WTC11 (cell line): ENCODE results near the gene LSP1. TPM values are rescaled to one million over a fixed set of nuclear protein-coding genes. Genes with fewer than 3 reads are reported as not detected.

Experiments used
- ATAC-seq: fragments of 200-7000 bp; cut with Tn5 transposase; 2 replicates; pipeline ENCODE4 v1.10.0; 2021; ENCODE audit warnings: mild to moderate bottlenecking, moderate library complexity
- CTCF ChIA-PET: fragments of 300-600 bp; sonication (Branson Sonifier 250); formaldehyde crosslinking; loops from one replicate; lab custom pipeline; 2021; ENCODE audit warnings: antibody characterized with exemption; lab: Charles Lee
- POLR2A ChIA-PET: fragments of 350-600 bp; sonication (Branson Sonifier 250); formaldehyde crosslinking; loops from one replicate; lab custom pipeline; 2021; ENCODE audit warnings: antibody characterized with exemption; lab: Charles Lee
- DNase-seq: peaks from one replicate; pipeline ENCODE4 v3.0.0; 2021; ENCODE audit warnings: low spot score
- H3K27ac Mint-ChIP-seq: 2 replicates; pipeline ENCODE4 v1.8.0; 2021; ENCODE audit warnings: mixed read lengths
- H3K27me3 Mint-ChIP-seq: 2 replicates; pipeline ENCODE4 v1.8.0; 2021; ENCODE audit warnings: low read depth, mild to moderate bottlenecking, moderate library complexity, mixed read lengths
- H3K36me3 Mint-ChIP-seq: 2 replicates; pipeline ENCODE4 v1.8.0; 2021; ENCODE audit warnings: mixed read lengths
- H3K4me1 Mint-ChIP-seq: 2 replicates; pipeline ENCODE4 v1.8.0; 2022; ENCODE audit warnings: mixed read lengths
- H3K4me3 Mint-ChIP-seq: 2 replicates; pipeline ENCODE4 v1.8.0; 2021; ENCODE audit warnings: mild to moderate bottlenecking, moderate library complexity, mixed read lengths
- H3K9me3 Mint-ChIP-seq: 2 replicates; pipeline ENCODE4 v1.8.0; 2021; ENCODE audit warnings: mixed read lengths
- FOXP1 ChIP-seq: sonication (generic); formaldehyde crosslinking; IDR thresholded peaks from 2 replicates; pipeline ENCODE4 v1.8.0; 2022; ENCODE audit warnings: missing genetic modification reagents, mild to moderate bottlenecking, moderate library complexity, borderline replicate concordance
- TCF7 ChIP-seq: sonication (generic); formaldehyde crosslinking; IDR thresholded peaks from 2 replicates; pipeline ENCODE4 v1.8.0; 2022; ENCODE audit warnings: mild to moderate bottlenecking, low read depth, missing genetic modification reagents, moderate library complexity
- TP53 ChIP-seq: sonication (generic); formaldehyde crosslinking; IDR thresholded peaks from 2 replicates; pipeline ENCODE4 v1.8.1; 2023; ENCODE audit warnings: mild to moderate bottlenecking, missing genetic modification reagents
- ZBTB21 ChIP-seq: sonication (generic); formaldehyde crosslinking; IDR thresholded peaks from 2 replicates; pipeline ENCODE4 v1.8.1; 2023; ENCODE audit warnings: mild to moderate bottlenecking, missing genetic modification reagents, borderline replicate concordance
- ZNF423 ChIP-seq: fragments of 250-450 bp; sonication (Bioruptor Pico); IDR thresholded peaks from 2 replicates; pipeline ENCODE4 v2.1.2; 2022; ENCODE audit warnings: mild to moderate bottlenecking, moderate library complexity
- total RNA-seq: library from RNA; stranded (reverse); gene quantifications from 3 replicates; pipeline ENCODE4 v1.2.3, GENCODE V29; 2021
- TF ChIP-seq, protein P1 (sequence below): sonication (generic); formaldehyde crosslinking; IDR thresholded peaks from 2 replicates; pipeline ENCODE4 v1.8.0; 2023; ENCODE audit warnings: missing genetic modification reagents, mild to moderate bottlenecking, borderline replicate concordance
- TF ChIP-seq, protein P2 (sequence below): sonication (generic); formaldehyde crosslinking; conservative IDR thresholded peaks from 2 replicates; pipeline ENCODE4 v1.8.1; 2022; ENCODE audit warnings: mild to moderate bottlenecking, missing genetic modification reagents
- TF ChIP-seq, protein P3 (sequence below): sonication (generic); formaldehyde crosslinking; IDR thresholded peaks from 2 replicates; pipeline ENCODE4 v1.8.1; 2023; ENCODE audit warnings: mild to moderate bottlenecking, moderate library complexity, missing genetic modification reagents
- TF ChIP-seq, protein P4 (sequence below): fragments of 200-600 bp; IDR thresholded peaks from 2 replicates; pipeline ENCODE4 v1.8.0; 2022; ENCODE audit warnings: antibody characterized with exemption

LSP1 gene
- total RNA-seq, 1 experiment from 2014 or later = 0.77 TPM

DNA sequence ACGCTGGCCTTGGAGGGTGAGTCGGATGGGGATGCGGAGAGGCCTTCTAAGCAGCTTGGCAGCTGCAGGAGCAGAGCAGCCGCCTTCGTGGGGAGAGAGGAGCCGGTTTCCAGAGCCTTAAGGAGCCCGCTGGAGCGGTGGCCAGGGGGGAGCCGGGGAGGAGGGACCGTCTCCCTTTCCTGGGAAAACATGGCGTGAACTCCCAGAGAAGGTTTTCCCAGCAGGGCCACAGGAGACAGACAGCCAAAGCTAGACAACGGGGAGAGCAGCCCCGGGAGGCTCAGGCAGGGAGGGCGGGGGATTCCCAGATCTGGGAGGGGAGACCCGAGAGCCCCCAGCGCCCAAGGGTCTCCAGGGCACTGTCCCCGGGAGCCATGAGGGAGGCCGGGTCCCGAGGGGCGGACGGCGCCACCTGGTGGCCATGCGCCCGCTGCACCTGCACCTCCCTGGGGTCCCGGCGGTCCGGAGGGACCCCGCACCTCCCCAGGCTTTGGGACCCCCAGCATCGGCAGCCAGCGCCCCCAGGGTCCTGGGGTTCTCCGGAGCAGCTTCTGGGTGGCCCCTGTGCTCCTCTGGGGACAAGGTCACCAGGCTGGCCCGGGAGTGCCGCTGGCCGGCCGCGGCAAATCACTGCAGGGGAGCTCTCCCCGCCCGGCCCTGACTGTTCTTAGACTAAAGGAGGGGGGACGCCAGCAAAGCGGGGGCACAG is 20.5 kb upstream of the LSP1 start:
- H3K36me3 Mint-ChIP-seq = no peaks in the 10 kb centered on the region
- POLR2A ChIA-PET = interaction anchor here (0.6 to 1.0 kb wide), 2 partner anchors 17 to 153 kb away, joined by 3 read pairs; no protein-coding TSS in a partner anchor
- H3K4me3 Mint-ChIP-seq = peak overlapping the region; percentile 49
- DNase-seq (peak; percentile 77), ATAC-seq (peak; percentile 75)
- H3K27me3 Mint-ChIP-seq = peaks cover 5% of the 10 kb centered on the region
- no peak overlapping the region for H3K27ac Mint-ChIP-seq
- H3K4me1 Mint-ChIP-seq = 0 out of 2 replicates have a peak, but pooled peaks cover 2% of the 10 kb centered on the region
- CTCF ChIA-PET = interaction anchor here (0.6 to 7.8 kb wide), 81 partner anchors 8 to 911 kb away, joined by 3 to 271 read pairs (median 5); partner anchors contain the start of genes CTSD, TNNT3 and TSSC4
- TF ChIP-seq, protein P1, sequence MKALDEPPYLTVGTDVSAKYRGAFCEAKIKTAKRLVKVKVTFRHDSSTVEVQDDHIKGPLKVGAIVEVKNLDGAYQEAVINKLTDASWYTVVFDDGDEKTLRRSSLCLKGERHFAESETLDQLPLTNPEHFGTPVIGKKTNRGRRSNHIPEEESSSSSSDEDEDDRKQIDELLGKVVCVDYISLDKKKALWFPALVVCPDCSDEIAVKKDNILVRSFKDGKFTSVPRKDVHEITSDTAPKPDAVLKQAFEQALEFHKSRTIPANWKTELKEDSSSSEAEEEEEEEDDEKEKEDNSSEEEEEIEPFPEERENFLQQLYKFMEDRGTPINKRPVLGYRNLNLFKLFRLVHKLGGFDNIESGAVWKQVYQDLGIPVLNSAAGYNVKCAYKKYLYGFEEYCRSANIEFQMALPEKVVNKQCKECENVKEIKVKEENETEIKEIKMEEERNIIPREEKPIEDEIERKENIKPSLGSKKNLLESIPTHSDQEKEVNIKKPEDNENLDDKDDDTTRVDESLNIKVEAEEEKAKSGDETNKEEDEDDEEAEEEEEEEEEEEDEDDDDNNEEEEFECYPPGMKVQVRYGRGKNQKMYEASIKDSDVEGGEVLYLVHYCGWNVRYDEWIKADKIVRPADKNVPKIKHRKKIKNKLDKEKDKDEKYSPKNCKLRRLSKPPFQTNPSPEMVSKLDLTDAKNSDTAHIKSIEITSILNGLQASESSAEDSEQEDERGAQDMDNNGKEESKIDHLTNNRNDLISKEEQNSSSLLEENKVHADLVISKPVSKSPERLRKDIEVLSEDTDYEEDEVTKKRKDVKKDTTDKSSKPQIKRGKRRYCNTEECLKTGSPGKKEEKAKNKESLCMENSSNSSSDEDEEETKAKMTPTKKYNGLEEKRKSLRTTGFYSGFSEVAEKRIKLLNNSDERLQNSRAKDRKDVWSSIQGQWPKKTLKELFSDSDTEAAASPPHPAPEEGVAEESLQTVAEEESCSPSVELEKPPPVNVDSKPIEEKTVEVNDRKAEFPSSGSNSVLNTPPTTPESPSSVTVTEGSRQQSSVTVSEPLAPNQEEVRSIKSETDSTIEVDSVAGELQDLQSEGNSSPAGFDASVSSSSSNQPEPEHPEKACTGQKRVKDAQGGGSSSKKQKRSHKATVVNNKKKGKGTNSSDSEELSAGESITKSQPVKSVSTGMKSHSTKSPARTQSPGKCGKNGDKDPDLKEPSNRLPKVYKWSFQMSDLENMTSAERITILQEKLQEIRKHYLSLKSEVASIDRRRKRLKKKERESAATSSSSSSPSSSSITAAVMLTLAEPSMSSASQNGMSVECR = 0 out of 2 replicates have a peak, but pooled peaks have one; percentile 16
- TF ChIP-seq, protein P2, sequence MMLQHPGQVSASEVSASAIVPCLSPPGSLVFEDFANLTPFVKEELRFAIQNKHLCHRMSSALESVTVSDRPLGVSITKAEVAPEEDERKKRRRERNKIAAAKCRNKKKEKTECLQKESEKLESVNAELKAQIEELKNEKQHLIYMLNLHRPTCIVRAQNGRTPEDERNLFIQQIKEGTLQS (CRISPR knock-in tag) = no peak
- TF ChIP-seq, protein P3, sequence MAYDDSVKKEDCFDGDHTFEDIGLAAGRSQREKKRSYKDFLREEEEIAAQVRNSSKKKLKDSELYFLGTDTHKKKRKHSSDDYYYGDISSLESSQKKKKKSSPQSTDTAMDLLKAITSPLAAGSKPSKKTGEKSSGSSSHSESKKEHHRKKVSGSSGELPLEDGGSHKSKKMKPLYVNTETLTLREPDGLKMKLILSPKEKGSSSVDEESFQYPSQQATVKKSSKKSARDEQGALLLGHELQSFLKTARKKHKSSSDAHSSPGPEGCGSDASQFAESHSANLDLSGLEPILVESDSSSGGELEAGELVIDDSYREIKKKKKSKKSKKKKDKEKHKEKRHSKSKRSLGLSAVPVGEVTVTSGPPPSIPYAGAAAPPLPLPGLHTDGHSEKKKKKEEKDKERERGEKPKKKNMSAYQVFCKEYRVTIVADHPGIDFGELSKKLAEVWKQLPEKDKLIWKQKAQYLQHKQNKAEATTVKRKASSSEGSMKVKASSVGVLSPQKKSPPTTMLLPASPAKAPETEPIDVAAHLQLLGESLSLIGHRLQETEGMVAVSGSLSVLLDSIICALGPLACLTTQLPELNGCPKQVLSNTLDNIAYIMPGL (CRISPR knock-in tag) = peak; percentile 75; the same call in 1 of the 2 replicates
- TF ChIP-seq ZNF423 (peak; percentile 88), TP53 (CRISPR knock-in tag) (0 out of 2 replicates have a peak, but pooled peaks have one; percentile 8), ZBTB21 (CRISPR knock-in tag) (0 out of 2 replicates have a peak, but pooled peaks have one; percentile 54), FOXP1 (CRISPR knock-in tag) (0 out of 2 replicates have a peak, but pooled peaks have one; percentile 15), TCF7 (CRISPR knock-in tag) (no peak)
- TF ChIP-seq, protein P4, sequence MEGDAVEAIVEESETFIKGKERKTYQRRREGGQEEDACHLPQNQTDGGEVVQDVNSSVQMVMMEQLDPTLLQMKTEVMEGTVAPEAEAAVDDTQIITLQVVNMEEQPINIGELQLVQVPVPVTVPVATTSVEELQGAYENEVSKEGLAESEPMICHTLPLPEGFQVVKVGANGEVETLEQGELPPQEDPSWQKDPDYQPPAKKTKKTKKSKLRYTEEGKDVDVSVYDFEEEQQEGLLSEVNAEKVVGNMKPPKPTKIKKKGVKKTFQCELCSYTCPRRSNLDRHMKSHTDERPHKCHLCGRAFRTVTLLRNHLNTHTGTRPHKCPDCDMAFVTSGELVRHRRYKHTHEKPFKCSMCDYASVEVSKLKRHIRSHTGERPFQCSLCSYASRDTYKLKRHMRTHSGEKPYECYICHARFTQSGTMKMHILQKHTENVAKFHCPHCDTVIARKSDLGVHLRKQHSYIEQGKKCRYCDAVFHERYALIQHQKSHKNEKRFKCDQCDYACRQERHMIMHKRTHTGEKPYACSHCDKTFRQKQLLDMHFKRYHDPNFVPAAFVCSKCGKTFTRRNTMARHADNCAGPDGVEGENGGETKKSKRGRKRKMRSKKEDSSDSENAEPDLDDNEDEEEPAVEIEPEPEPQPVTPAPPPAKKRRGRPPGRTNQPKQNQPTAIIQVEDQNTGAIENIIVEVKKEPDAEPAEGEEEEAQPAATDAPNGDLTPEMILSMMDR = peak; percentile 97
- H3K9me3 Mint-ChIP-seq = no peaks in the 10 kb centered on the region

DNA sequence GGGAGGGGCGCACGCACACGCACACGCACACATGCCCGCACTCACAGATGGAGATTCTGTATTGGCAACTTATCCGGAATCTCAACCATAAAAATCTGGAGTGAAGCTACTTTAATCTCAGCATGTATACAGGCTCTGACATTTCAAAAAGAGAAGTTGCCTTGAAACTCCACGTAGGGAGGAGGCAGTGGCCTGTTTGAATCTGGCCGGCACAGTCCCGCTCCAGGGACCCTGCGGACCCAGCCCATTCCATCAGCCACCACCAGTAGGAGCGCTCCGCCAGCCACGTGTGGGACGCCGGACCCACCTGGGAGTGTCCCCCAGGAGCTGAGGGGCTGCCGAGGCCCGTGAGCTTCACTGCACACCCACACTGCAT is 20.0 kb upstream of the LSP1 start:
- 0 out of 2 replicates have a peak, but pooled peaks cover 2% of the 10 kb centered on the region for H3K4me1 Mint-ChIP-seq
- no peak overlapping the region for H3K27ac Mint-ChIP-seq
- H3K9me3 Mint-ChIP-seq = no peaks in the 10 kb centered on the region
- H3K36me3 Mint-ChIP-seq = no peaks in the 10 kb centered on the region
- CTCF ChIA-PET = interaction anchor here (0.6 to 7.8 kb wide), 83 partner anchors 8 to 1144 kb away, joined by 3 to 271 read pairs (median 4); partner anchors contain the start of genes CTSD, TNNT3 and TSSC4
- ATAC-seq = peak; percentile 44
- TF ChIP-seq, protein P1 = 0 out of 2 replicates have a peak, but pooled peaks have one; percentile 8
- TF ChIP-seq, protein P4 = no peak
- H3K27me3 Mint-ChIP-seq = peaks cover 5% of the 10 kb centered on the region
- DNase-seq = peak; percentile 43
- POLR2A ChIA-PET = interaction anchor here (0.6 to 1.0 kb wide), 2 partner anchors 16 to 153 kb away, joined by 3 read pairs; no protein-coding TSS in a partner anchor
- peak overlapping the region; percentile 49 for H3K4me3 Mint-ChIP-seq
